GM12878 (cell line): ENCODE data around the gene PDE12. TPM values are rescaled to one million over a fixed set of nuclear protein-coding genes. Genes with fewer than 3 reads are reported as not detected.
"Not testable (repeated sequence)": the region's sequence is repeated elsewhere in the genome, so short reads cannot be mapped to it uniquely, and the experiment has no call there.

Source experiments
- ATAC-seq: fragments of 200-7000 bp; cut with Tn5 transposase; 3 replicates; pipeline ENCODE4 v1.9.1; 2020; ENCODE audit warnings: mild to moderate bottlenecking, moderate library complexity
- BruUV-seq: library from RNA; stranded (reverse); fragments of 400-500 nt; replicated peaks from 2 replicates; lab custom pipeline; 2021; lab: Mats Ljungman, UMichigan
- CTCF ChIA-PET: fragments of 300-600 bp; sonication (Branson Sonifier 250); formaldehyde crosslinking; extraction: SDS; loops from one replicate; lab custom pipeline; 2021; ENCODE audit warnings: inconsistent platforms; lab: Yijun Ruan, JAX
- POLR2A ChIA-PET: fragments of 350-600 bp; formaldehyde crosslinking; extraction: SDS; loops from one replicate; lab custom pipeline; 2021; ENCODE audit warnings: inconsistent platforms; lab: Charles Lee
- RAD21 ChIA-PET: fragments of 300-600 bp; sonication (Branson Sonifier 250); formaldehyde crosslinking; loops from one replicate; lab custom pipeline; 2023; ENCODE audit warnings: antibody characterized with exemption; ENCODE audit not compliant: unreplicated experiment; lab: Charles Lee
- SMC1A ChIA-PET: fragments of 300-600 bp; sonication (Branson Sonifier 250); formaldehyde crosslinking; loops from one replicate; lab custom pipeline; 2023; ENCODE audit not compliant: unreplicated experiment, uncharacterized antibody; lab: Charles Lee
- DNase-seq: peaks from one replicate; pipeline ENCODE4 v3.0.0-alpha.2; 2011; ENCODE audit warnings: low read depth, low spot score
- FAIRE-seq: peaks from 3 replicates; lab custom pipeline; 2011; peaks lifted over from hg19 to GRCh38; lab: Jason Lieb, UNC
- H2AFZ ChIP-seq: 2 replicates; pipeline ENCODE4 v1.6.0; 2011; ENCODE audit warnings: low read depth, low read length, control low read depth; ENCODE audit not compliant: control insufficient read depth
- H3K27ac ChIP-seq: 2 replicates; pipeline ENCODE4 v1.5.1; 2011; ENCODE audit warnings: control low read depth; ENCODE audit not compliant: control insufficient read depth, insufficient read depth
- H3K27me3 ChIP-seq, 2 experiments: replicated peaks in 1 of 2; 2 replicates each; pipeline versions ENCODE4 v1.6.0 to v1.6.1; 2011; ENCODE audit warnings: low read length in 1 of 2; ENCODE audit not compliant: control insufficient read depth in 2 of 2, insufficient read depth in 2 of 2
- H3K36me3 ChIP-seq, 2 experiments: 2 replicates each; pipeline ENCODE4 v1.5.1; 2011; ENCODE audit warnings: low read length in 1 of 2; ENCODE audit not compliant: control insufficient read depth in 2 of 2, insufficient read depth in 2 of 2
- H3K4me1 ChIP-seq: 2 replicates; pipeline ENCODE4 v1.6.1; 2011; ENCODE audit warnings: mild to moderate bottlenecking, low read length, moderate library complexity, mixed read lengths; ENCODE audit not compliant: control insufficient read depth, insufficient read depth
- H3K4me2 ChIP-seq: 2 replicates; pipeline ENCODE4 v1.6.0; 2011; ENCODE audit warnings: control low read depth; ENCODE audit not compliant: control insufficient read depth, insufficient read depth
- H3K4me3 ChIP-seq: fragments of 200-600 bp; sonication (generic); 2 replicates; pipeline ENCODE4 v1.5.1; 2016
- H3K79me2 ChIP-seq: 2 replicates; pipeline ENCODE4 v1.6.0; 2011; ENCODE audit warnings: low read length; ENCODE audit not compliant: control insufficient read depth, insufficient read depth
- H3K9ac ChIP-seq: 2 replicates; pipeline ENCODE4 v1.8.0; 2011; ENCODE audit warnings: low read length, control low read depth, mixed read lengths; ENCODE audit not compliant: control insufficient read depth, insufficient read depth
- H3K9me3 ChIP-seq: replicated peaks from 3 replicates; pipeline ENCODE4 v1.5.1; 2011; ENCODE audit warnings: mild to moderate bottlenecking, low read length; ENCODE audit not compliant: control insufficient read depth, insufficient read depth
- H4K20me1 ChIP-seq: 2 replicates; pipeline ENCODE4 v1.6.0; 2011; ENCODE audit not compliant: control insufficient read depth, insufficient read depth
- CBX5 ChIP-seq: sonication (generic); IDR thresholded peaks from 2 replicates; pipeline ENCODE4 v1.6.1; 2016; ENCODE audit warnings: low read depth, moderate library complexity, mild to moderate bottlenecking, inconsistent platforms
- CREB1 ChIP-seq: IDR thresholded peaks from 2 replicates; pipeline ENCODE4 v1.6.1; 2012; ENCODE audit warnings: low read depth, mild to moderate bottlenecking, inconsistent platforms
- CREM ChIP-seq: IDR thresholded peaks from 2 replicates; pipeline ENCODE4 v1.6.1; 2014; ENCODE audit warnings: antibody characterized with exemption, low read depth
- DPF2 ChIP-seq: fragments of 450-650 bp; IDR thresholded peaks from 2 replicates; pipeline ENCODE4 v1.6.1; 2017; ENCODE audit warnings: mild to moderate bottlenecking
- ESRRA ChIP-seq: IDR thresholded peaks from 2 replicates; pipeline ENCODE4 v1.6.1; 2012; ENCODE audit warnings: mild to moderate bottlenecking, low read length, improper control_type of control experiment
- FOXK2 ChIP-seq: fragments of 450-650 bp; IDR thresholded peaks from 2 replicates; pipeline ENCODE4 v1.6.1; 2017; ENCODE audit warnings: mild to moderate bottlenecking, moderate library complexity
- MXI1 ChIP-seq: fragments of 150-350 bp; IDR thresholded peaks from 2 replicates; pipeline ENCODE4 v1.6.1; 2011; ENCODE audit warnings: low read depth, mild to moderate bottlenecking, inconsistent platforms, low read length, improper control_type of control experiment
- PAX5 ChIP-seq: IDR thresholded peaks from 2 replicates; pipeline ENCODE4 v1.6.1; 2011; ENCODE audit warnings: low read depth, low read length, borderline replicate concordance
- RELA ChIP-seq: fragments of 450-650 bp; IDR thresholded peaks from 2 replicates; pipeline ENCODE4 v1.8.0; 2014; ENCODE audit warnings: borderline replicate concordance; ENCODE audit not compliant: partially characterized antibody
- RUNX3 ChIP-seq: IDR thresholded peaks from 2 replicates; pipeline ENCODE4 v1.6.1; 2012; ENCODE audit warnings: low read length, inconsistent platforms
- TCF3 ChIP-seq: IDR thresholded peaks from 2 replicates; pipeline ENCODE4 v1.6.1; 2012; ENCODE audit warnings: low read depth, mild to moderate bottlenecking, low read length, borderline replicate concordance; ENCODE audit not compliant: insufficient read depth
- YBX1 ChIP-seq: fragments of 450-650 bp; IDR thresholded peaks from 2 replicates; pipeline ENCODE4 v1.6.1; 2016; ENCODE audit warnings: antibody characterized with exemption
- ZNF217 ChIP-seq: fragments of 450-650 bp; IDR thresholded peaks from 2 replicates; pipeline ENCODE4 v1.6.1; 2017; ENCODE audit warnings: antibody characterized with exemption, mild to moderate bottlenecking
- WGBS: methylation state at CpG from one replicate; pipeline ENCODE4 v1.1.6; 2016; ENCODE audit warnings: low lambda C conversion rate; ENCODE audit not compliant: insufficient replicate concordance, insufficient coverage; ENCODE audit errors: missing lambda C conversion rate; 5-methylcytosine and 5-hydroxymethylcytosine counted together
- in situ Hi-C: fragments of 300-500 bp; cut with MboI; formaldehyde crosslinking; loops from 9 replicates; pipeline ENCODE4 v1.14.3; 2018; ENCODE audit warnings: mixed read lengths
- intact Hi-C: fragments of 100-400 bp; cut with micrococcal nuclease; formaldehyde crosslinking; loops from one replicate; pipeline ENCODE4 v1.14.2; 2022; ENCODE audit not compliant: unreplicated experiment
- polyA plus RNA-seq, 11 experiments: library from polyadenylated mRNA; depleted of rRNA in 4 of 11; unstranded in 6 of 11; stranded (reverse) in 5 of 11; fragments of >200 nt; fragmentation: Nextera tagmentation in 4 of 11; fragmentation: Illumina TruSeq in 1 of 11; extraction: Ambion mirVana in 4 of 11; extraction: Trizol in 1 of 11; gene quantifications; 1 replicate in 1 of 11; 2 replicates in 10 of 11; pipeline versions ENCODE4 v1.2.1 to v1.2.3, GENCODE V29; 2011 to 2016; ENCODE audit warnings: inconsistent platforms in 2 of 11, missing spikeins in 2 of 11, low read depth in 1 of 11
- total RNA-seq, 4 experiments: library from RNA; depleted of rRNA in 3 of 4; stranded (reverse); fragments of >200 nt in 3 of 4; fragmentation: Illumina TruSeq in 1 of 4; extraction: Trizol in 1 of 4; gene quantifications; 2 replicates each; pipeline versions ENCODE4 v1.2.1 to v1.2.3, GENCODE V29; 2013 to 2021
- TF ChIP-seq, protein P1 (sequence below): fragments of 450-650 bp; formaldehyde crosslinking; IDR thresholded peaks from 2 replicates; pipeline ENCODE4 v1.4.0; 2022; ENCODE audit warnings: mild to moderate bottlenecking, moderate library complexity
- TF ChIP-seq, protein P2 (sequence below): fragments of 450-650 bp; IDR thresholded peaks from 2 replicates; pipeline ENCODE4 v1.6.1; 2016; ENCODE audit warnings: mild to moderate bottlenecking

PDE12 gene
- total and polyA plus RNA-seq, 10 of the 15 experiments (the other 5 are each of a cell fraction or from before 2014, with no cell fraction given) = 3.0 to 26.1 (median 17.4) TPM

DNA sequence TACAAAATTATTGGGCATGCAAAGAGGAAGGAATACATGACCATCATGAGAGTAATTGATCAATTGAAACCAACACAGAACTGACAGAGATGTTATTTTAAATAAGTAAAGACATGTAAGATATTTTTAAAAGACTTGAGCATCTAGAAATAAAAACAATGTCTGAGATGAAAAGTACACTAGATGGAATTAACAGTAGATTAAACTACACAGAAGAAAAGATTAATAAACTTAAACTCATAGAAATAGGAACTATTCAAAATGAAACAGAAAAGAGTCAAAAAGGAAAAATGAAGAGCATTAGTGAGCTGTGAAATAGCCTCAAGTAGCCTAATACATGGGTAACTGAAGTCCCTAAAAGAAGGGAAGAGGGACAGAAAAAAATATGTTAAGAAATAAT lies 49.6 kb downstream of the PDE12 start:
- FAIRE-seq = no peak
- ChIA-PET RAD21 (no interaction called here), POLR2A (no interaction called here), SMC1A (no interaction called here), CTCF (no interaction called here)
- Histone ChIP-seq H3K27me3 (no peaks in the 10 kb centered on the region), H4K20me1 (no peaks in the 10 kb centered on the region), H3K9ac (no peak overlapping the region), H2AFZ (no peak overlapping the region), H3K9me3 (no peaks in the 10 kb centered on the region; the same call in 1 of the 3 replicates), H3K4me1 (no peaks in the 10 kb centered on the region), H3K4me2 (no peak overlapping the region), H3K36me3 (no peaks in the 10 kb centered on the region; a peak in 1 of 4 replicates), H3K4me3 (no peak overlapping the region), H3K27ac (no peak overlapping the region), H3K79me2 (no peaks in the 10 kb centered on the region)
- ATAC-seq = no peak
- intact Hi-C loops (no loop called here), in situ Hi-C loops (no loop called here)
- BruUV-seq = no TSS peak
- no peak for DNase-seq
- TF ChIP-seq, protein P1, sequence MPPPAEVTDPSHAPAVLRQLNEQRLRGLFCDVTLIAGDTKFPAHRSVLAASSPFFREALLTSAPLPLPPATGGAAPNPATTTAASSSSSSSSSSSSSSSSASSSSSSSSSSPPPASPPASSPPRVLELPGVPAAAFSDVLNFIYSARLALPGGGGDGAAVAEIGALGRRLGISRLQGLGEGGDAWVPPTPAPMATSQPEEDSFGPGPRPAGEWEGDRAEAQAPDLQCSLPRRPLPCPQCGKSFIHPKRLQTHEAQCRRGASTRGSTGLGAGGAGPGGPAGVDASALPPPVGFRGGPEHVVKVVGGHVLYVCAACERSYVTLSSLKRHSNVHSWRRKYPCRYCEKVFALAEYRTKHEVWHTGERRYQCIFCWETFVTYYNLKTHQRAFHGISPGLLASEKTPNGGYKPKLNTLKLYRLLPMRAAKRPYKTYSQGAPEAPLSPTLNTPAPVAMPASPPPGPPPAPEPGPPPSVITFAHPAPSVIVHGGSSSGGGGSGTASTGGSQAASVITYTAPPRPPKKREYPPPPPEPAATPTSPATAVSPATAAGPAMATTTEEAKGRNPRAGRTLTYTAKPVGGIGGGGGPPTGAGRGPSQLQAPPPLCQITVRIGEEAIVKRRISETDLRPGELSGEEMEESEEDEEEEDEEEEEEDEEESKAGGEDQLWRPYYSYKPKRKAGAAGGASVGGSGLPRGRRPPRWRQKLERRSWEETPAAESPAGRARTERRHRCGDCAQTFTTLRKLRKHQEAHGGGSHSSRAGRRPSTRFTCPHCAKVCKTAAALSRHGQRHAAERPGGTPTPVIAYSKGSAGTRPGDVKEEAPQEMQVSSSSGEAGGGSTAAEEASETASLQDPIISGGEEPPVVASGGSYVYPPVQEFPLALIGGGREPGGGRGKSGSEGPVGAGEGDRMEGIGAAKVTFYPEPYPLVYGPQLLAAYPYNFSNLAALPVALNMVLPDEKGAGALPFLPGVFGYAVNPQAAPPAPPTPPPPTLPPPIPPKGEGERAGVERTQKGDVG = no peak
- TF ChIP-seq, protein P2, sequence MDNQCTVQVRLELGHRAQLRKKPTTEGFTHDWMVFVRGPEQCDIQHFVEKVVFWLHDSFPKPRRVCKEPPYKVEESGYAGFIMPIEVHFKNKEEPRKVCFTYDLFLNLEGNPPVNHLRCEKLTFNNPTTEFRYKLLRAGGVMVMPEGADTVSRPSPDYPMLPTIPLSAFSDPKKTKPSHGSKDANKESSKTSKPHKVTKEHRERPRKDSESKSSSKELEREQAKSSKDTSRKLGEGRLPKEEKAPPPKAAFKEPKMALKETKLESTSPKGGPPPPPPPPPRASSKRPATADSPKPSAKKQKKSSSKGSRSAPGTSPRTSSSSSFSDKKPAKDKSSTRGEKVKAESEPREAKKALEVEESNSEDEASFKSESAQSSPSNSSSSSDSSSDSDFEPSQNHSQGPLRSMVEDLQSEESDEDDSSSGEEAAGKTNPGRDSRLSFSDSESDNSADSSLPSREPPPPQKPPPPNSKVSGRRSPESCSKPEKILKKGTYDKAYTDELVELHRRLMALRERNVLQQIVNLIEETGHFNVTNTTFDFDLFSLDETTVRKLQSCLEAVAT = no peak
- TF ChIP-seq CBX5 (no peak), CREB1 (no peak), RELA (no peak), ZNF217 (no peak), DPF2 (no peak), FOXK2 (no peak), MXI1 (no peak), CREM (no peak), TCF3 (no peak), ESRRA (no peak), YBX1 (no peak), PAX5 (no peak), RUNX3 (no peak)

DNA sequence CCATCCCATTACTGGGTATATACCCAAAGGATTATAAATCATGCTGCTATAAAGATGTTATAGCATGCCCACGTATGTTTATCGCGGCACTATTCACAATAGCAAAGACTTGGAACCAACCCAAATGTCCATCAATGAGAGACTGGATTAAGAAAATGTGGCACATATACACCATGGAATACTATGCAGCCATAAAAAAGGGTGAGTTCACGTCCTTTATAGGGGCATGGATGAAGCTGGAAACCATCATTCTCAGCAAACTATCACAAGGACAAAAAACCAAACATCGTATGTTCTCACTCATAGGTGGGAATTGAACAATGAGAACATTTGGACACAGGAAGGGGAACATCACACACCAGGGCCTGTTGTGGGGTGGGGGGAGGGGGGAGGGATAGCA lies 55.8 kb downstream of the PDE12 start:
- ATAC-seq, H3K27me3 ChIP-seq, H3K27ac ChIP-seq, in situ Hi-C loops, DNase-seq, RAD21 ChIA-PET, H3K4me2 ChIP-seq, intact Hi-C loops, H3K4me1 ChIP-seq, H3K9ac ChIP-seq, H3K9me3 ChIP-seq, H4K20me1 ChIP-seq, POLR2A ChIA-PET, H3K36me3 ChIP-seq, H3K79me2 ChIP-seq, SMC1A ChIA-PET, H3K4me3 ChIP-seq, BruUV-seq, CTCF ChIA-PET, FAIRE-seq, H2AFZ ChIP-seq: not testable (repeated sequence)
- WGBS = 85% methylated on average over 4 of the region's 5 CpGs
